Stomach smooth muscle (tissue), 2 donors: Measurements from ENCODE around the gene CNTNAP2.
"Not testable (repeated sequence)": the region's sequence is repeated elsewhere in the genome, so short reads cannot be mapped to it uniquely, and the experiment has no call there.

Experiments used
- H3K27ac ChIP-seq: one replicate; pipeline ENCODE4 v1.7.0; 2013; ENCODE audit warnings: mild to moderate bottlenecking, low read length, inconsistent platforms
- H3K27me3 ChIP-seq, 2 donors: one replicate each; pipeline ENCODE4 v1.7.0; 2013; ENCODE audit warnings: low read length in 2 of 2; ENCODE audit not compliant: insufficient read depth in 2 of 2, control insufficient read depth in 1 of 2
- H3K36me3 ChIP-seq, 2 donors: one replicate each; pipeline ENCODE4 v1.7.0; 2013; ENCODE audit warnings: low read length in 2 of 2; ENCODE audit not compliant: control insufficient read depth in 2 of 2, insufficient read depth in 2 of 2
- H3K4me1 ChIP-seq: one replicate; pipeline ENCODE4 v1.7.0; 2013; ENCODE audit warnings: low read length; ENCODE audit not compliant: control insufficient read depth, insufficient read depth
- H3K4me3 ChIP-seq, 2 donors: one replicate each; pipeline ENCODE4 v1.7.0; 2013; ENCODE audit warnings: low read length in 2 of 2
- H3K9ac ChIP-seq, 2 donors: one replicate each; pipeline ENCODE4 v1.7.0; 2013; ENCODE audit warnings: low read length in 2 of 2, mild to moderate bottlenecking in 1 of 2
- H3K9me3 ChIP-seq, 2 donors: one replicate each; pipeline ENCODE4 v1.7.0; 2013; ENCODE audit warnings: low read length in 2 of 2; ENCODE audit not compliant: control insufficient read depth in 2 of 2
- donor health status: healthy.
- donor health status: Pancreatic carcinoma.

CNTNAP2 gene

GRCh38 chr7:147775516-147776284 is 1659.1 kb downstream of the CNTNAP2 start:
- no peaks in the 10 kb centered on the region for H3K9me3 ChIP-seq
- H3K27me3 ChIP-seq, result no peaks in the 10 kb centered on the region
- H3K36me3 ChIP-seq, result no peaks in the 10 kb centered on the region
- no peak overlapping the region for H3K4me3 ChIP-seq
- H3K4me1 ChIP-seq, result no peaks in the 10 kb centered on the region
- H3K27ac ChIP-seq, result no peak overlapping the region
- no peak overlapping the region for H3K9ac ChIP-seq

DNA sequence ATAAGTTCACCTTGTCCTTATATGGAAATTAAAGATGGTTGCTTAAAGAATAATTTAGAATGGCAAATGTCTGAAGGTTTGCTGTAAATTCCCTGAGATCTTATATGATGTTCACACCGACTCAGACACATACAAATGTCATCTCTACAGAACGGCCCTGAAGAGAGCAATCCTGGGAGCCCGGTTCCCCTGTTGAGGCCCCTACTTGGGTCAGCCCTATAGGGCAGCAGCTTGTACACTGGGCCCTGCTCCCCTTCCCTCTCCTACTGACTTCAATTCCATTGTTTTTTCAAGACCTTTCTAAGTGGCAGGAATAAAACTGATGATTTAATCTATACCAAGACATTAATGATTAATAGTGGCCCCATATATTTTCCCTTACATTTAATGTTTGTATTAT is 1660.7 kb downstream of the CNTNAP2 start:
- no peaks in the 10 kb centered on the region for H3K36me3 ChIP-seq
- H3K27me3 ChIP-seq, result no peaks in the 10 kb centered on the region
- no peak overlapping the region for H3K4me3 ChIP-seq
- no peak overlapping the region for H3K9ac ChIP-seq
- no peaks in the 10 kb centered on the region for H3K9me3 ChIP-seq
- no peak overlapping the region for H3K27ac ChIP-seq
- no peaks in the 10 kb centered on the region for H3K4me1 ChIP-seq

GRCh38 chr7:147779949-147780348 is 1663.3 kb downstream of the CNTNAP2 start:
- H3K4me3 ChIP-seq, result no peak overlapping the region
- no peaks in the 10 kb centered on the region for H3K36me3 ChIP-seq
- no peaks in the 10 kb centered on the region for H3K27me3 ChIP-seq
- no peaks in the 10 kb centered on the region for H3K9me3 ChIP-seq
- H3K4me1 ChIP-seq, result no peaks in the 10 kb centered on the region
- no peak overlapping the region for H3K27ac ChIP-seq
- H3K9ac ChIP-seq, result no peak overlapping the region

- H3K4me1 ChIP-seq, result no peaks in the 10 kb centered on the region
- H3K9me3 ChIP-seq, result no peaks in the 10 kb centered on the region
- no peaks in the 10 kb centered on the region for H3K27me3 ChIP-seq
- no peak overlapping the region for H3K9ac ChIP-seq
- H3K4me3 ChIP-seq, result no peak overlapping the region
- H3K27ac ChIP-seq, result no peak overlapping the region
- no peaks in the 10 kb centered on the region for H3K36me3 ChIP-seq
These were observed 1680.0 kb downstream of the CNTNAP2 start for GRCh38 chr7:147796581-147796980.

GRCh38 chr7:147798001-147798400 is 1681.4 kb downstream of the CNTNAP2 start:
- Histone ChIP-seq H3K4me3 (no peak overlapping the region), H3K27me3 (no peaks in the 10 kb centered on the region), H3K36me3 (no peaks in the 10 kb centered on the region), H3K9me3 (no peaks in the 10 kb centered on the region), H3K27ac (no peak overlapping the region), H3K4me1 (no peaks in the 10 kb centered on the region), H3K9ac (no peak overlapping the region)

- H3K9ac ChIP-seq, H3K36me3 ChIP-seq, H3K27me3 ChIP-seq, H3K4me3 ChIP-seq, H3K9me3 ChIP-seq, H3K4me1 ChIP-seq, H3K27ac ChIP-seq: not testable (repeated sequence)
These were observed 1685.2 kb downstream of the CNTNAP2 start for GRCh38 chr7:147801762-147802161.

DNA sequence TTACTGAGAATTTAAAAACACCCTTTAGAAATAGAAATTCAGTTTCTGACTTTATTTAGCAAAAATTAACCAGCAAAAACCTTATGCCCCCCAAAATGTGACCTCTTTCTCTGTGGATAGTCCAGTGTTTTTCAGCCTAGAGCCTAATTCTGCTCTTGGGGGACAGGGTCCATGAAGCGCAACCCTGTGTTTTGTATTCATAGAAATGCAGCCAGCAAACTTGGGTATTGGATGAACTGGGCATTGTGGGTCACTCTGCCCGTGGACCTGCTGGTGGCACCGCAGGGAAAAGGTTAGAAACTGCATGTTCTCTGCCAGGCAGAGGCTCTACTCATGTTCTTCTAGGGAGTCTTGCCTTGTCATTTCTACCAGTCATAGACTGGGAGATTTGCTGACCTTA is 1686.5 kb downstream of the CNTNAP2 start:
- Histone ChIP-seq H3K36me3 (no peaks in the 10 kb centered on the region), H3K27me3 (no peaks in the 10 kb centered on the region), H3K9me3 (peaks cover 0 to 3% of the 10 kb centered on the region in 2 donors), H3K27ac (no peak overlapping the region), H3K4me1 (no peaks in the 10 kb centered on the region), H3K4me3 (no peak overlapping the region), H3K9ac (no peak overlapping the region)

DNA sequence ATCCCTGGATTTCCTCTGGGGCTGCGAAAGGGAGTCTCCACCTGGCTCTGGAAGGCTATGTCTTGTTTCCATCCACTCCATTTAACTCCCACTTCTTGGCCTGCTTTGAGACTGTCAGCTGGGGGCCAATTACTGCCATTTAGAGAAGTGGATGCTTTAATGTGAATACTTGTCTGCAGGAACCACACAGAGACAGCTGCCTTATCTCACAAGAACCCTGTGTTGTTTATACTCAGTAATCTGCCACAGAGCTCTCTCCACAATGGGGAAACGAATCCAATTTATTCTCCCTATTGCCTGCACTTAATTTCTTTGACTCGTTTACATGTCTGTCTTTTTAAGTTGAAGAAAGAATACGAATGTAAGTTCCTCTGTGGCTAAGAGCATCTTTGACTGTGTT is 1687.0 kb downstream of the CNTNAP2 start:
- Histone ChIP-seq H3K27ac (no peak overlapping the region), H3K9ac (no peak overlapping the region), H3K27me3 (no peaks in the 10 kb centered on the region), H3K4me3 (no peak overlapping the region), H3K9me3 (peaks cover 0 to 3% of the 10 kb centered on the region in 2 donors), H3K36me3 (no peaks in the 10 kb centered on the region), H3K4me1 (no peaks in the 10 kb centered on the region)

DNA sequence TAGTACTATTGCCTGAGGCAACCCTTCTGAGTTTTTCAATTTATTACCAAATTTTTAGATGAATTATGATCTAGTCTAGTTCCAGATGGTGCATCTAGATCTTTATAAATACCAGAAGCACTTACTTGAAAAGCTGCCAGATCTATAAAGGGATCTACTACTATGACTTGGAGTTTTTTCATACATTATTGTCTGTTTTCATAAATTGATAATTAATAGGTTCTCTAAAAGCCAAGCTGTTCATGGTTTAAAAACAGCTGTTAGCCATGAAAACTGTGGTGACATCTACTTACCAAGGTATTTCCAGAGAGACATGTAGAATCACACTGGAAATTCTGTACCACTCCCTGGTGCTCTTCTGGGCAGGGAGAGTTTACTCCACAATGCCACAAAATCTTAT is 1687.4 kb downstream of the CNTNAP2 start:
- no peak overlapping the region for H3K4me3 ChIP-seq
- H3K9me3 ChIP-seq, result peaks cover 0 to 3% of the 10 kb centered on the region in 2 donors
- H3K27ac ChIP-seq, result no peak overlapping the region
- no peak overlapping the region for H3K9ac ChIP-seq
- no peaks in the 10 kb centered on the region for H3K4me1 ChIP-seq
- no peaks in the 10 kb centered on the region for H3K36me3 ChIP-seq
- H3K27me3 ChIP-seq, result no peaks in the 10 kb centered on the region

DNA sequence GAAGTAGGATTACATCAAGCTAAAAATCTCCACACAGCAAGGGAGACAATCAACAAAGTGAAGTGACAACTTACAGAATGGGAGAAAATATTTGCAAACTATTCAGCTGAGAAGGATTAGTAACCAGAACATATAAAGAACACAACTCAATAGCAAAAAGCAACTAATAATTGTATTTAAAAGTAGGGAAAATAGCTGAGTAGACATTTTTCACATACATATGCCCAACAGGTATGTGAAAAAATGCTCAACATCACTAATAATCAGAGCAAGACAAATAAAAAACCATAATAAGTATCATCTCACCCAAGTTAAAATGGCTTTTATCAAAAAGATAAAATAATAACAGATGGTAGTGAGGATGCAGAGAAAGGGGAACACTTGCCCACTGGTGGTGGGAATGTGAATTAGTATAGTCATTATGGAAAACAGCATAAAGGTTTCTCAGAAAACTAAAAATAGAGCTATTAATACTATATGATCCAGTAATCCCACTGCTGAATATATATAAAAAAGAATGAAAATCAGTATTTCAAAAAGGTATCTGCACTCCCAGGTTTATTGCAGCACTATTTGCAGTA is 1689.5 kb downstream of the CNTNAP2 start:
- no peak overlapping the region for H3K9ac ChIP-seq
- H3K36me3 ChIP-seq, result no peaks in the 10 kb centered on the region
- H3K4me1 ChIP-seq, result no peaks in the 10 kb centered on the region
- no peak overlapping the region for H3K4me3 ChIP-seq
- no peaks in the 10 kb centered on the region for H3K27me3 ChIP-seq
- no peak overlapping the region for H3K27ac ChIP-seq
- peaks cover 0 to 3% of the 10 kb centered on the region in 2 donors for H3K9me3 ChIP-seq

- H3K36me3 ChIP-seq, result no peaks in the 10 kb centered on the region
- no peaks in the 10 kb centered on the region for H3K27me3 ChIP-seq
- H3K4me1 ChIP-seq, result no peaks in the 10 kb centered on the region
- no peak overlapping the region for H3K4me3 ChIP-seq
- H3K9ac ChIP-seq, result no peak overlapping the region
- H3K9me3 ChIP-seq, result peaks cover 0 to 3% of the 10 kb centered on the region in 2 donors
- H3K27ac ChIP-seq, result no peak overlapping the region
These were observed 1693.2 kb downstream of the CNTNAP2 start for GRCh38 chr7:147809786-147810185.
